GM04503 (cell line): ENCODE data around the gene OTUD4.
A peak's percentile ranks its signal among the peaks of the same experiment; 100 is the strongest.
"Not testable (repeated sequence)": the region's sequence is repeated elsewhere in the genome, so short reads cannot be mapped to it uniquely, and the experiment has no call there.

Source experiments
- DNase-seq: peaks from one replicate; pipeline ENCODE4 v3.0.0-alpha.2; 2012; ENCODE audit warnings: low read depth

OTUD4 gene, protein sequence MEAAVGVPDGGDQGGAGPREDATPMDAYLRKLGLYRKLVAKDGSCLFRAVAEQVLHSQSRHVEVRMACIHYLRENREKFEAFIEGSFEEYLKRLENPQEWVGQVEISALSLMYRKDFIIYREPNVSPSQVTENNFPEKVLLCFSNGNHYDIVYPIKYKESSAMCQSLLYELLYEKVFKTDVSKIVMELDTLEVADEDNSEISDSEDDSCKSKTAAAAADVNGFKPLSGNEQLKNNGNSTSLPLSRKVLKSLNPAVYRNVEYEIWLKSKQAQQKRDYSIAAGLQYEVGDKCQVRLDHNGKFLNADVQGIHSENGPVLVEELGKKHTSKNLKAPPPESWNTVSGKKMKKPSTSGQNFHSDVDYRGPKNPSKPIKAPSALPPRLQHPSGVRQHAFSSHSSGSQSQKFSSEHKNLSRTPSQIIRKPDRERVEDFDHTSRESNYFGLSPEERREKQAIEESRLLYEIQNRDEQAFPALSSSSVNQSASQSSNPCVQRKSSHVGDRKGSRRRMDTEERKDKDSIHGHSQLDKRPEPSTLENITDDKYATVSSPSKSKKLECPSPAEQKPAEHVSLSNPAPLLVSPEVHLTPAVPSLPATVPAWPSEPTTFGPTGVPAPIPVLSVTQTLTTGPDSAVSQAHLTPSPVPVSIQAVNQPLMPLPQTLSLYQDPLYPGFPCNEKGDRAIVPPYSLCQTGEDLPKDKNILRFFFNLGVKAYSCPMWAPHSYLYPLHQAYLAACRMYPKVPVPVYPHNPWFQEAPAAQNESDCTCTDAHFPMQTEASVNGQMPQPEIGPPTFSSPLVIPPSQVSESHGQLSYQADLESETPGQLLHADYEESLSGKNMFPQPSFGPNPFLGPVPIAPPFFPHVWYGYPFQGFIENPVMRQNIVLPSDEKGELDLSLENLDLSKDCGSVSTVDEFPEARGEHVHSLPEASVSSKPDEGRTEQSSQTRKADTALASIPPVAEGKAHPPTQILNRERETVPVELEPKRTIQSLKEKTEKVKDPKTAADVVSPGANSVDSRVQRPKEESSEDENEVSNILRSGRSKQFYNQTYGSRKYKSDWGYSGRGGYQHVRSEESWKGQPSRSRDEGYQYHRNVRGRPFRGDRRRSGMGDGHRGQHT

DNA sequence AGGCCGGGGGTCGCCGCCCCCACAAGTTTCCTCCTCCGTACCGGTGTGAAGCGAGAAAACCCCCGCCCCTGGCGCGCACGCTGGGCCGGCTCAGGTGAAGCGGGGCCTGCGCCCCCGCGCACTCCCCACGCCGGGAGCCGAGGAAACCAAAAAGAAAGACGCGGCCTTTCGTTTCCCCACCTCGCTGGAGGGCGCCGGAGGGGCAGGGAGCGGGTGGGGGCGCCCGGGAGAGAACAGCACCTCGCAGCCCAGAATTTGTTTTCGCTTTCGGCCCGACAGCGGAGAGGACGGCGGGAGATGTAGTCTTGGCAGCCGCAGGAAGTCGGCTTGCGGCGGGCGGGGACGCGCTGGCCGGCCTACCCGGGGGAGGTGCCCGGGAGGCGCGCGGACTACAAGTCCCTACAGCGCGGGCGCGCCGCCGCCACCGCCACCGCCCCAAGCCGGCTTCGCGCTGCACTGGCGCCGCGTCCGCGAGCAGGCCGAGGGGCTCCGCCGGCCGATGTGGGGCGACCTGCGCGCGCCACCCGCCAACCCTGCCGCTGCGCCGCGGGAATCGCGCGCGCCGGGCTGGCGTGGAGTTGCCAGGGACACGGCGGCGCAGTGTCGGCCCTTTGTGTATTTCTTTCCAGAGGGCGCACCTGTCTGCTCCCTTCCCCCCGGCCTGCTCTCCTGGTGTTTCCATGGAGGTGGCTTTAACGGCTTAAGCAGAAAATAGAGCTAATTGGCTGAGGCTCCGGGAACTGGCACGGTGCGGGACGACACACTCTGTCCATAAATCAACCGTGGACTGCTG, at the start of gene OTUD4:
Gene OTUD4, minus strand, starts transcription at position 292 of the 793 bp plus-strand sequence. CDS start 616 bp downstream, outside the sequence.
- DNase-seq: peak; percentile 60

DNA sequence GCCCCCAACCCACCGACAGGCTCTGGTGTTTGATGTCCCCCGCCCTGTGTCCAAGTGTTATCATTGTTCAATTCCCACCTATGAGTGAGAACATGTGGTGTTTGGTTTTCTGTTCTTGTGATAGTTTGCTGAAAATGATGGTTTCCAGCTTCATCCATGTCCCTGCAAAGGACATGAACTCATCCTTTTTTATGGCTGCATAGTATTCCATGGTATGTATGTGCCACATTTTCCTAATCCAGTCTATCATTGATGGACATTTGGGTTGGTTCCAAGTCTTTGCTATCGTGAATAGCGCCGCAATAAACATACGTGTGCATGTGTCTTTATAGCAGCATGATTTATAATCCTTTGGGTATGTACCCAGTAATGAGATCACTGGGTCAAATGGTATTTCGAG, 42.8 kb upstream of the OTUD4 start:
- DNase-seq: not testable (repeated sequence)

DNA sequence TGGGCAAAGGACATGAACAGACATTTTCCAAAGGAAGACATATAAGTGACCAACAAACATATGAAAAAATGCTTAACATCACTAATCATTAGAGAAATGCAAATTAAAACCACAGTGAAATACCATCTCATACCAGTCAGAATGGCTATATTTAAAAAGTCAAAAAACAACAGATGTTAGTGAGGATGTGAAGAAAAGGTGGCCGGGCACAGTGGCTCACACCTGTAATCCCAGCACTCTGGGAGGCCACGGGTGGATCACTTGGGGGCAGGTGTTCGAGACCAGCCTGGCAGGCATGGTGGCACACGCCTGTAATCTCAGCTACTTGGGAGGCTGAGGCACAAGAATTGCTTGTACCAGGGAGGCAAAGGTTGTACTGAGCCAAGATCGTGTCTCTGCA, 41.1 kb upstream of the OTUD4 start:
- not testable (repeated sequence) for DNase-seq

DNA sequence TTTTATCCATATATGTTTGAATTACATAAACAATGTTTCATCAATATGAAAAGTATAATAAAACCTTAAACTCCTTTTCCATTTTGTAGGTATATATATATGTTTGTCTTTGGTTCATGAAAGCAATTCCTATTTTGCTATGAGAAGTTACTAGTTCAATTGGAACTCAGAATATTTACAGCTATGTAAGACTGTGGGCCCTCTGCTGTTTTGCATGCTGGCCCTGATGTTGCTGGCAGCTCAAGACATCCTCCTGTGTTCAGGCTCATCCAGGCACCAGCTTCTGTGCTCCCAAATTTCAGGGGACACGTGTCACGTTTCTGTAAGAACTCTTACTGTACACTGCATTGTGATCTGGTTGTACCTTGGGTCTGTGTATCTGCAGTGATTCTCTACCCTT, 38.7 kb upstream of the OTUD4 start:
- DNase-seq: no peak

DNA sequence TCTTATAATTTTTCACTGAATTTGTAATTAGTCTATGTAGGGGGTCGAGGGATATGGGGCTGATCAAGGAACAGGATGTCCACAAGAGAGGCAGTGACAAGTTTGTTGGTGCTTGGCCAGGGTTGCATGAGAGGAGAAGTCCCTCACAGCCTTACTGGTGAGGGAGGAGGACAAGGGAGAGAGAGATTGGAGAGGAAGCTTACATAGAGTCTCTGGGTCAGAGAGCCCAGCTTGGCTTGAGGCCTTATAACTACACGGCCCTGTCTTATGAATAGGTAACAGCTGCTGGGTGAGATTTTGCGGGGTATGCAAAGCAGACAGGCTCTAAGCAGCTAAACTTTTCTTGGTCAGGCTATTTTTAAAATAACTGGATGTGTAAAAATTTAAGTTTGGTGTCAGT, 37.9 kb upstream of the OTUD4 start:
- DNase-seq: no peak

DNA sequence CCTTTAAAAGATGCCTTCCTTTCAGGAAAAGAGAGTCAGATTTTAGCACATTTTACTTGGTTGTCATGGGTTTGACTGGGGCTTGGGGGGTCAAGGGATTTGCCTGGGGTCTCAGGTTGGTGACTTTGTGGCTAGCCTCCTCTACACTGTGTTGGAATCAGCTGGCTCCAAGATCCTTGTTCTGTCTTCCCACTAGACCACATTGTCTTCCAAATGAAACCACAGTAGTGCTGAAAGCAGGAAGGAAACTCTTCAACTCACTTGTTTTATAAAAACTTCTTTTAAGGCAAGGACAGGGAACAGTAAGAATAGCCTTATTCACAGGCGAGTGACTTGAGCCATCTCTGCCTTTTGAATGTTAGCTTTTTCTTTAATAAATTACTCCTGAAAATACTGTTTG, 37.0 kb upstream of the OTUD4 start:
- no peak for DNase-seq

DNA sequence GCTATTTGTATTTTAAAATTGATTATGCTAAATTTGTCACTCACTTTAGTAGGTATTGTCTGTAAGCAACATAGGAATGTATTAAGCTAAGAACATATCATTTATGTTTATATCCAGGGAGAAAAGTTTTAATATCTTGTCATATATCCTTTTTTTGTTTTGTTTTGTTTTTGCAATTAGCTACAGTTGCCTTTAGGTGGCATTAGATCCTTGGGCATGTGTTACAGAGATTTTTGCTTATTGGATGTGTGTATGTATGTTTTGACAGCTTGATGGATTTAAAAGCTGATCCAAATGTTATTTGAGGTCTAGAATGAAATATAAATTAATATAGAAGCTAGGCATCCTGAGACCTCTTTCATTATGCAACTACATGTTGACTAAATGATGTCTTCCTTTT, 36.1 kb upstream of the OTUD4 start:
- no peak for DNase-seq

DNA sequence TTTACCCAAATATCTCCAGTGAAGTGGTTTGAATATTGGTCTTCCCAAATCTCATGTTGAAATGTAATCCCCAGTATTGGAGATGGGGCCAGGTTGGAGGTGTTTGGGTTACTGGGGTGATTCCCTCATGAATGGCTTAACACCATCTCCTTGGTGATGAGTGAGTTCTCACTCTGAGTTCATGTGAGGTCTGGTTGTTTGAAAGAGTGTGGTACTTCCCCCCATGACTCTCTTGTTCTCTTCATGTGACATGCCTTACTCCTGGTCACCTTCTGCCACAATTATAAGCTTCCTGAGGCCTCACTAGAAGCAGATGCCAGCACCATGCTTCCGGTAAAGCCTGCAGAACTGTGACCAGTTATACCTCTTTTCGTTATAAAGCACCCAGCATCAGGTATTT, 32.9 kb upstream of the OTUD4 start:
- no peak for DNase-seq

DNA sequence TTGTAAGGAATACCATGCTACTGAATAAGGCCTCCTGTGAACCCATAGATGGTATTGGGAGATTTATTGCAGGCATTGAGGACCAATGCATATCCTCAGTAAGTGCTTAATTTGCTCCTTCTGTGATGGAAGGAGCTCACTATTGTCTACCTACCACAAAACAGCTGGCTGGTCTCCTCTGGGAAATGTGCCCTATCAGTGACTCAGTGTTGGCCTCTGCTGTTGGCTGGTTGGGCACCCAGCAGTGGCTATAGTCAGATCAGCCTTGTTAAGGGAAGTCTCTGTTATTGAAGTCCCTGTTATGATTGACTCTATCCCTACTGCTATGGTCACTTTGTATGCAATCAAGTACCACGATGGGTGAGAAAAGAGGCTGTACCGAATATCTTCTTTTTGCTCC, 27.5 kb upstream of the OTUD4 start:
- DNase-seq: no peak

DNA sequence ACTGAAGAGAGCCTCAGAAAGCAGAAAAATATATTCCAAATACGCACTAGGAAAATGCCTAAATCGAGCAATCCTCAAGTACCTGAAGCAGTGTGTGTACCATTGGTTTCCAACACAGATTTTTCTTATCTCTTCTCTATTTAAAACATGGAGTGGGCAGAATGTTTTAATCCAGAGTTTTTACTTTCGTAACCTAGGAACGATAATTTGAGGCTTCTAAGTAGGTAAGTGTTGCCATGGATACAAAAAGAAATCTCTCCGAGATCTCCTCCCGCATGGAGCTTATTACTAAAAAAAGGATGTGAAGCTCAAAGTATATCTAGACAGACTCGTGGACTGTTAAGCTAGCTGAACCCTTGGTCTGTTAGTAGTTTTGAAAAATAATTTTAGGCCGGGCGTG, 23.0 kb upstream of the OTUD4 start:
- no peak for DNase-seq

DNA sequence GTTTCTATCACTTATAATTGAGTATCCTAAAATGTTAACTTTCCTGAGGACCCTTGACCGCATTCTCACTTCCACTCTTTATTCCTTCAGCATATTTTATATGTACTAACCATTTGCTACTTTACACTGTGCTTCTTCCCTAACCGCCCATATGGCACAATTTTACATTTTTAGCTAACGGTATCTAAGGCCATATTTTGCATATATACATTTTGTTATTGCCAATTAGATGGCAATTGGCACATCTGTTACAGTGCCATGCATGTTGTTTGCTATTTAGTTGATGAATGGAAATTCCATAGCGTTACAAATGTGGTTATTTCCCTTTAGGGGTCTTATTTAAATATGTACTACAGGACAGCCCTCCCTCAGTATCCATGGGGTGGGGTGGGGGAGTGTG, 20.0 kb upstream of the OTUD4 start:
- DNase-seq: no peak

DNA sequence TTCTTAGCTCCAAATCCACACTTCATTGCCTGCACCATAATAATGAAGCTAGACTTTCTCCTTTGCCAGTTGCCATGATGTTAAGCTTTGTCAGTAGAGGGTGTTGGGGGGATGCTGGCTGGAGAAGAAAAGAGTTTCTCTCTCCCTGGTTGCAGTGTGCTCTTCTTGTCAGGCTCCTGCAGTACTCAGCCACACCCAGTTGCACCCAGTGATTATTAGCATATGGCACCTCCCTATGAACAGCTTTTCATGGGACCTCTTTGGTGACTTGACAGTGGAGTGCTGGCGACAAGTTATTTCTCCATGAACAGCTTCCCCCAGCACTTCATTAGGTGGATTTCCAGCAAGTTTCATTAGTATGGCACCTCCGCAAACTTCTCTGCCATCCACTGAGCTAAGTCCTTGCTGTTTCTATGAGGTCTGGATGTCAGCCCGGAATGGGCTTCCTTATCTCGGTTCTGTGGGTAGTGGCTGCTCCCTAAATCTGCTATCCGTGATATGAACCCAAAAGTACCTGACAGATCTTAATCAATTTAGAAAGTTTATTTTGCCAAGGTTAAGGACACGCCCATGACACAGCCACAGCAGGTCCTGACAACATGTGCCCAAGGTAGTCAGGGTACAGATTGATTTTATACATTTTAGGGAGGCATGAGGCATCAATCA, 18.8 kb upstream of the OTUD4 start:
- no peak for DNase-seq

DNA sequence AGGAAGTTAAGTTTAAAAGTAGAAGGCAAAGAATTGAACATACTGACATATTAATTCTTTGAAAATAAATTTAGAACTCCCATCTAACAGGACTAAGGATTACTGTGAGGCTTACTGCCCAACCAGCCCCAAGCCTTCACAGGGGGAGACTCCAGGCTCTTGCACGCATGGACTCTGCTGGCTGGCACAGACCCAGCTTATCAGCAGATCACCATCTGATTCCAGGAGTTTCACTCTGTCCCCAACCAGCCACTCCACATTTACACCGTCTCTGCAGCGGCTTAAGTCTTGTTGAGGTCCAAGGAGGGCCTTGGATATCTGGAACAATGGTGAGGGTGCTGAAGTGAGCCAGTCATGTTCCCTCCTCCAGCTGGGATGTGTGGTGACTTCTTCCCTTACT, 16.4 kb upstream of the OTUD4 start:
- no peak for DNase-seq

DNA sequence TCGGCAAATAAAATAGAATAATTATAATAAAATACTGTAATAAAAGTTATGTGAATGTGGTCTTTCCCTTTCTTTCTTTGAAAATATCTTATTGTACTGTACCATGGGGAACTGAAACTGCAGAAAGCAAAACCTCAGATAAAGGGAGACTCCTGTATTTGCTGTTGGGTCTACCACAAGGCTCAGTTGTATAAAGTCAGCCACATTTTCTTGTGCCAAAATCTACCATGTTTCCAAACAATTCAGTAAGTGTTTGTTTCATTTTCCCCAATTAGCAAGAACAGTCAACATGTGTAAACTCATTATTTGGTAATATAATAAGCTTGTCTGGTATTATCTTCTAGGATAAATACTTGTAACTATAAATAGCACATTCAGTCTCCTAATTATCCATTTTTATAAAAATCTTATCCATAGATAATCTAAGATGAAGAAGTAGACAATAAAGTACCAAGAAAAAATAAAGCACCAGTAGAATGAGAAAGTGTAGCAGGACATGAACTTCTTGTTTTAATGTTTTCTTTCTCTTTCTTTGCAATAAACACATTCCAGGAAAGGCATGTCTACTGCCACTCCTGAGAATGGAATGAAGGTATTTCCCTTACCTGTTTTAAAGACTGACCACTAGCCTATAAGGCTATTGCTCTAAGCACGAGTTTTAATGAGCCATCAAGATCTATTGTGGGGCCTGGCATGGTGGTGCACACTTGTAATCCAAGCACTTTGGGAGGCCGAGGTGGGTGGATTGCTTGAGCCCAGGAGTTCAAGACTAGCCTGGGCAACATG, 15.0 kb upstream of the OTUD4 start:
- DNase-seq: no peak

DNA sequence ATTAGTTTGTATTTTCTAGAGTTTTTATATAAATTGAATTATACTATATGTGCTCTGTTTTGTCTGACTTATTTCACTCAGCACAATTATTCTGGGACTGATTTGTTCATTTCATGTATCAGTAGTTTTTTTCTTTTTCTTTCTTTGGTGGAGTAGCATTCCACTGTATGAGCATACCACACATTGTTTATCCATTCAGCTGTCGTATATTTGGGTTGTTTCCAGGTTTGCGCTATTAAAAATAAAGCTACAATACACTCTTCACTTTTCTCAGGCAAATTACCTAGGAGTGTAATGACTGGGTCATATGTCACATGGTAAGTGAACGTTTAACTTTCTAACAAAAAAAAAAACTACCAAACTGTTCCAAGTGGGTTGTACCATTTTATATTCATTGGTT, 9.6 kb upstream of the OTUD4 start:
- no peak for DNase-seq

DNA sequence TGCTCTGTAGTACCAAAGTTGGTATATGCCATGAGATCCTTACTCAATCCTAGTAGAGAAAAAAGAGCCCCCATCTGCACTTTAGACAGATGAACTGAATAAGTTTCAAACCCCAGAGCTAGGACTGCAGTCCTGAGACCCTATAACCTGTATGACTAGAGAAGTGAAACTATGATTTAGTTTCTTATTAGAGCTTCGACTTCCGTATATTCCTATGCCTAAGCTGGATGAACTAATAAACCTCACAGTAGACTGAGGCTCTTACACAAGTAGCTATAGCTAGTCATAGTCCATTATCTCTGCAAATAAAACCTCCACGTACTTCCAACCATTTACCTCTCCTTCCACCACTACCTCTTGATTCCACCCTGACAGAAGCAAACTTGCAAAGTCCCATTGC, 6.3 kb upstream of the OTUD4 start:
- DNase-seq: no peak

DNA sequence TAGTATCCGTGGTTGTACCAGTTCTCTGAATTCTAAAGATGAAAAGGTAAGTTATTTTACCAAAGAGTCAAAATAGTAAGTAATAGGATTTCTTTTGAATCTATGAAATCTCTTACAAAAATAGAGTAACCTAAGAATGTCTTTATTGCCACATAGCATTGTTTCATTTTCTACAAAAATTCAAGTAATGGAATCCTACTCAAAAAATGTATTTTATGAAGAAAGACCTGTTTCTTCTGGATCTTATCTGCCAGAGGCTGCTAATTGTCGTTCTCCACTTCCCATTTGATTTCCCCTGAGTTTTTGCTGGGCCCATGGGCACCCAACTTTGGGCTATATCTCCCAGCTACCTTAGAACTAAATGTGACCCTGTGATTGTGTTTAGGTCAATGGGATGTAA, 3.2 kb upstream of the OTUD4 start:
- no peak for DNase-seq

DNA sequence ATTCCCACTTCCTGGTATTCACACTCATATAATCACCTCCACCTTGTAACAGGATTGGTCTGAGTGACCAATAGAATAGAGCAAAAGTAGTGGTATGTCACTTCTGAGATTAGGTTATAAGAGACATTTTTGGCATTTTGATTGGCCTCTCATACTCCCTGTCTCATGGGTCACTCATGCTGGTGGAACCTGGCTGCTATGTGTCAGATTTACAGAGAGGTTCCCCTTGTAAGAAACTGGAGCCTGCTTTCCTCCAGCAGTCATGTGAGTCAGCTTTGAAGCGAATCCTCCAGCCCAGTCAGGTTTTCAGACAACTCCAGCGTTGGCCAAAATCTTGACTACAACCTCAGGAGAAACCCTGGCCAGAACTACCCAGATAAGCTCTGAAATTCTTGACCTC, 2.6 kb upstream of the OTUD4 start:
- DNase-seq: no peak

DNA sequence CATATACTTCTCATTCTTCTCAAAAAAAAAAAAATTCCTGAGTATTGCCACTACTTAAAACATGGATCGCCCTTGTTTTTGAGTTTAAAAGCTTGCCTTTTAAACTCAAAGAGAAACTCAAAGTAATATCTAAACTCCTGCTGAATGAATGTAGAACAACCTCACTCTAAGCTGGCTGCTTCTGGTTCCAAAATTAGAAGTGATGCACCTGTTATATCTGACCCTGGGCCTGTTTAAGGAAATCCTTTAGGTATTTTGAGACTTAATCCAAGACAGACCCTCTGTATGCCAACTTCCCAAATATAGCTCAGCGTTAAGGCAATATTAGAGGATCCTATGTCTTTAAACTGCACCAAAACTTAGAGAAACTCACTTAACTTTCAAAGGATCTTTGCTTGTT, 1.8 kb upstream of the OTUD4 start:
- no peak for DNase-seq

DNA sequence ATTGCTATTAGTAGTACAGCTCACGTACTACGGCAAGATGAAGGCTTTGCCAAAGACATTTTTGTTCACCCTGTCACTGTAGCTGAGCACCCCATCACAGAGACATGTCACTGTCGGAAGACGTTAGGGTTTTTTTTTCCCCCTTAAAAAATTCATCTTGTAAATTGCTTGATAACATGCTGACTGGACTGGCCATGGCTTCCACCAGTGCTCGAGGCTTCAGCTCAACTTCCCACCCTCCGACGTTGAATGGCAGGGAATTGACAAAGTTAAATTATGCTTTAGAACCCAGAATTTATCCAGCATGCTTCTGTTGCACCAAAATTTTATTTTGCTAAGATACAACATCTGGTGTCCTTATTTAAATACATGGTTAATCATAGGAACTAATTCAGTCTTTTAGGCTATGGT, 707 bp upstream of the OTUD4 start:
- DNase-seq: no peak

DNA sequence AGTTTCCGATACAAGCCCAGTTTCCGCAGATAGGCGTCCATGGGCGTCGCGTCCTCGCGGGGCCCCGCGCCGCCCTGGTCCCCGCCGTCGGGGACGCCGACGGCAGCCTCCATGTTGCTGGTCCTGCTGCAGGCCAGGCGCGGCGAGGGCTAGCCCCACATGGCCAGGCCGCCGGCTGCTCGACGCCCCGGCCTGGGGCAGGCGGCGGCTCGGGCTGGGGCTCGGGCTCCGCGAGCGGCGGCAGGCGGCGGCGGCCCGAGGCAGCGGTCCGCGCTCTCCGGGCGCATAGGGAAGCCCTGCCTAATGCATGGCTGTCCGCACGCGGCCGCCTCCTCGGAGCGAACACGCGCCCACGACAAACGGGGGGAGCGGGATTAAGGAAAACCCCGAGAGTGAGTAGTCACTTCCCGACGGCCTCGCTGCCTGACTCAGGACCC, 510 bp downstream of the OTUD4 start:
- not testable (repeated sequence) for DNase-seq
